ENCODE results near the gene G2E3.
A peak's percentile ranks its signal among the peaks of the same experiment; 100 is the strongest.

Gene G2E3

GRCh38 chr14:30656190-30656632, 97.3 kb downstream of the G2E3 start:
- peak; percentile 17 for DNase-seq (ENCODE audit: low read depth)

- DNase-seq (ENCODE audit: low read depth) = no peak
Measured at GRCh38 chr14:30657050-30657449, 98.1 kb downstream of the G2E3 start.

DNA sequence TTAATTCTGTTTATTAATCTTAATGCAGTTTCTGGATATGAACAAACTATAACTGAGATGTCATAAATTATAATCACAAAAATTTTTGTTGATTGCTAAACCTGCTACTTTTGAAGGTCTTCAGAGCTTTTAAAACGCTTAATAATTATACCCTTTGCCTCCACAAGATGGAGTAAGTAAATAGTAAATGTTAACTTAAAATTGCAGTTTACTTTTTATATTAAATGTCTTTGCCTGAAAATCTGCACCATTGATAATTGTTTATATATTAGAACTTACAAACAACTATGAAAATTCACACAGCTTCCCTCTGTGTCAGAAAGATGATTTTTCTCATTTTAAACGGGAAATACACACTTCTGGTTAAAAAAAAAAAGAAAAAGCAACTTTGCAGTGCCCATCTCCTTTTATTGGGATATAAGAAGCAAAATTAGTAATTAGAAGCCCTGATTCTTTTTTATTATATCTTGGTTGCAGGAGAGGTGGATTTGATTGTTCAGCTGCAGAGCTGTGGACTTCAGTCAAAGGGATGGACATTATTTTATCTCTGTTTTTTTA, 98.7 kb downstream of the G2E3 start:
- DNase-seq (ENCODE audit: low read depth) = no peak

GRCh38 chr14:30658645-30659044, 99.7 kb downstream of the G2E3 start:
- no peak for DNase-seq (ENCODE audit: low read depth)

GRCh38 chr14:30669594-30669993, 110.6 kb downstream of the G2E3 start:
- DNase-seq (ENCODE audit: low read depth) = no peak
